ENCODE data around the gene KIF21A. TPM values are rescaled to one million over a fixed set of nuclear protein-coding genes. Genes with fewer than 3 reads are reported as not detected.

KIF21A gene
- total and polyA plus RNA-seq, 4 donors, result 5.2 to 36.5 (median 13.3) TPM

DNA sequence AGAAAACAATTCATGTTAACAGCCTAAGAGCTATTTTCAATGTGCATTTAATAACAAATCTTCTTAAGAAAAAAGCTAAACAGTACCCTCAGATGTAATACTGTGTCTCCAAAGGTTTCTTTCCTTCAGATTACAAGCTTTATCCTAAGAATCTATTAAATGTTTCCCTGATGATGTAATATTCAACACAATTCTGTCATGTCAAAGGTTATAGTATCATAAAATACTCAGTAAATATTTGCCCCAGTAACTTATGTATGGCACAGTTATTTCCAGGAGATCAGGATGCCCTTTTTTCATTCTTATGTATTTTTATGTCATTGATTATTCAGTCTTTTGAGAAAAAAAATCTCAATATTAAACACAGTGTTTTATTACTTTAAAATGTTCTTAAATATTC, 128.4 kb downstream of the KIF21A start:
- Histone ChIP-seq H3K9me3 (ENCODE audit: control insufficient read depth in 4 of 4, insufficient read depth in 3 of 4, low read length in 3 of 4) (no peaks in the 10 kb centered on the region), H3K9ac (ENCODE audit: insufficient read depth in 1 of 2, low read length in 2 of 2) (no peak overlapping the region), H3K27me3 (ENCODE audit: control insufficient read depth in 3 of 3, insufficient read depth in 3 of 3, low read length in 2 of 3) (no peaks in the 10 kb centered on the region), H3K4me3 (no peak overlapping the region), H3K4me1 (ENCODE audit: control insufficient read depth in 5 of 5, insufficient read depth in 5 of 5, low read length in 5 of 5) (no peaks in the 10 kb centered on the region), H3K27ac (ENCODE audit: low read depth in 1 of 2, low read length in 1 of 2) (no peak overlapping the region), H3K36me3 (ENCODE audit: control insufficient read depth in 4 of 4, insufficient read depth in 4 of 4, low read length in 4 of 4) (peaks cover 0 to 2% (median 0%) of the 10 kb centered on the region in 4 donors)
- TF ChIP-seq, protein P1, sequence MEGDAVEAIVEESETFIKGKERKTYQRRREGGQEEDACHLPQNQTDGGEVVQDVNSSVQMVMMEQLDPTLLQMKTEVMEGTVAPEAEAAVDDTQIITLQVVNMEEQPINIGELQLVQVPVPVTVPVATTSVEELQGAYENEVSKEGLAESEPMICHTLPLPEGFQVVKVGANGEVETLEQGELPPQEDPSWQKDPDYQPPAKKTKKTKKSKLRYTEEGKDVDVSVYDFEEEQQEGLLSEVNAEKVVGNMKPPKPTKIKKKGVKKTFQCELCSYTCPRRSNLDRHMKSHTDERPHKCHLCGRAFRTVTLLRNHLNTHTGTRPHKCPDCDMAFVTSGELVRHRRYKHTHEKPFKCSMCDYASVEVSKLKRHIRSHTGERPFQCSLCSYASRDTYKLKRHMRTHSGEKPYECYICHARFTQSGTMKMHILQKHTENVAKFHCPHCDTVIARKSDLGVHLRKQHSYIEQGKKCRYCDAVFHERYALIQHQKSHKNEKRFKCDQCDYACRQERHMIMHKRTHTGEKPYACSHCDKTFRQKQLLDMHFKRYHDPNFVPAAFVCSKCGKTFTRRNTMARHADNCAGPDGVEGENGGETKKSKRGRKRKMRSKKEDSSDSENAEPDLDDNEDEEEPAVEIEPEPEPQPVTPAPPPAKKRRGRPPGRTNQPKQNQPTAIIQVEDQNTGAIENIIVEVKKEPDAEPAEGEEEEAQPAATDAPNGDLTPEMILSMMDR (IDR thresholded peaks at IDR 0.05; ENCODE audit: control extremely low read depth, extremely low read depth), result no peak
- ATAC-seq (ENCODE audit: insufficient read depth, low FRiP score) (no peak), DNase-seq (no peak)

DNA sequence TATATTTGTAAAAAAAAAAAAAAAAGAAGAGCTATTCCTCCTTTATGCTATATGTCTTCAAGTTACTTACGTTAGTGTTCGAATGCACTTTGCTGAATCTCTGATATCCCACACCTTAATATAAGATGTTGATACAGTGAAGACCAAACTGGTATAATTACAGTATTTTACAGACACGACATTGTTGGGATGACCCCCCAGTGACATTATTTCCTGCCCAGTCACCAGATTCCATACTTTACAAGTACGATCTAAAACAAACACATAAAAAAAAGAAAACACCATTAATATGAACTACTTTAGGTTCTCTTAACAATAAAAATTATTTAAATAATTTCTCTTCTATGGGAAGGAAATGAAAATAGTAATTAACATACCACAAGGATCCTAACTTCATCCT, 133.4 kb downstream of the KIF21A start:
- H3K27me3 ChIP-seq (ENCODE audit: control insufficient read depth in 3 of 3, insufficient read depth in 3 of 3, low read length in 2 of 3), result no peaks in the 10 kb centered on the region
- WGBS, 2 donors, result 78 to 84% methylated on average over 4 of the region's 4 CpGs
- TF ChIP-seq, protein P1 (IDR thresholded peaks at IDR 0.05; ENCODE audit: control extremely low read depth, extremely low read depth), result no peak
- H3K4me1 ChIP-seq (ENCODE audit: control insufficient read depth in 5 of 5, insufficient read depth in 5 of 5, low read length in 5 of 5), result peaks cover 0 to 4% (median 0%) of the 10 kb centered on the region in 5 donors
- H3K27ac ChIP-seq (ENCODE audit: low read depth in 1 of 2, low read length in 1 of 2), result no peak overlapping the region
- H3K36me3 ChIP-seq (ENCODE audit: control insufficient read depth in 4 of 4, insufficient read depth in 4 of 4, low read length in 4 of 4), result peaks cover 0 to 9% (median 0%) of the 10 kb centered on the region in 4 donors
- DNase-seq (no peak), ATAC-seq (ENCODE audit: insufficient read depth, low FRiP score) (no peak)
- H3K9ac ChIP-seq (ENCODE audit: insufficient read depth in 1 of 2, low read length in 2 of 2), result no peak overlapping the region
- H3K4me3 ChIP-seq, result no peak overlapping the region
- no peaks in the 10 kb centered on the region for H3K9me3 ChIP-seq (ENCODE audit: control insufficient read depth in 4 of 4, insufficient read depth in 3 of 4, low read length in 3 of 4)

DNA sequence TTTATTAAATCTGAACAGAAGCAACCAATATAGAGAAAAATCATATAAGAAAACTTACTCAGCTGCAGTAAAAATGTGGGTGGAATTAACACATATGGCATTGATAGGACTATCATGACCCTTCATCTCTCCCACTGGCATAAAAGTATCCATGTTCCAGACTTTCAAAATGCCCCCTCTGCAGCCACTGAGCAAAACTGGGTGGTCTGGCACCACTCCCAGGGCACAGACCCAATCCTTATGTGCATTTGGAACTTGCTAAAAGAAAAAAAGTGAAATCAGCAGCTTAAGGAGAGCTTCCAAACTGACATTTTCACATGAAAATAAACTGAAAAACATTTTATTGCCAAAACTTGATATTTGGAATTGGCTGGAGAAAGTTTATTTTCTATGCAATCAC, 141.5 kb downstream of the KIF21A start:
- Histone ChIP-seq H3K9ac (ENCODE audit: insufficient read depth in 1 of 2, low read length in 2 of 2) (no peak overlapping the region), H3K27me3 (ENCODE audit: control insufficient read depth in 3 of 3, insufficient read depth in 3 of 3, low read length in 2 of 3) (no peaks in the 10 kb centered on the region), H3K27ac (ENCODE audit: low read depth in 1 of 2, low read length in 1 of 2) (no peak overlapping the region), H3K4me3 (no peak overlapping the region), H3K4me1 (ENCODE audit: control insufficient read depth in 5 of 5, insufficient read depth in 5 of 5, low read length in 5 of 5) (peaks cover 0 to 25% (median 0%) of the 10 kb centered on the region in 5 donors), H3K36me3 (ENCODE audit: control insufficient read depth in 4 of 4, insufficient read depth in 4 of 4, low read length in 4 of 4) (peaks cover 0 to 5% (median under 1%) of the 10 kb centered on the region in 4 donors), H3K9me3 (ENCODE audit: control insufficient read depth in 4 of 4, insufficient read depth in 3 of 4, low read length in 3 of 4) (no peaks in the 10 kb centered on the region)
- DNase-seq, result peak; percentile 80 to 88 (median 88)
- TF ChIP-seq, protein P1 (IDR thresholded peaks at IDR 0.05; ENCODE audit: control extremely low read depth, extremely low read depth), result no peak
- no peak for ATAC-seq (ENCODE audit: insufficient read depth, low FRiP score)

DNA sequence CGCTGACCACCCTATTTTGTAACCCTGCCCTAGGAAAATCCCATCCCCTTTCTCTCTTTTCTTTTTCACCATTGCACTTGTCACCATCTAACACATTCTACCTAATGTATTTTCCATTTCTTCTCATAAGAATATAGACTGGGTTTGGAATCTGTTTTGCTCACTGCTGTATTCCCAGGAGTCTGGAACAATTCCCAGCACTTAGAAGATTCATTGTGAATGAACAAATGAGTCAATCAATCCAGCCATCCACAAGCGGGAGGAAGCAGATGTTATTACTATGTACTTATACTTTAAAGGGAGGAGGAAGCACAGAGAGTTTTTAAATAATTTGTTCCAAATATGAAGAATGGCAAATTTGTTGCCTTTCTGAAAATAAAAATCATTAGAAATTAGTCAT, 142.1 kb downstream of the KIF21A start:
- ATAC-seq (ENCODE audit: insufficient read depth, low FRiP score), result no peak
- TF ChIP-seq, protein P1 (IDR thresholded peaks at IDR 0.05; ENCODE audit: control extremely low read depth, extremely low read depth), result no peak

More for the DNA sequence above, 142.1 kb downstream of the KIF21A start:
- H3K9me3 ChIP-seq (ENCODE audit: control insufficient read depth in 4 of 4, insufficient read depth in 3 of 4, low read length in 3 of 4), result no peaks in the 10 kb centered on the region
- H3K36me3 ChIP-seq (ENCODE audit: control insufficient read depth in 4 of 4, insufficient read depth in 4 of 4, low read length in 4 of 4), result peaks cover 0 to 5% (median under 1%) of the 10 kb centered on the region in 4 donors
- H3K27me3 ChIP-seq (ENCODE audit: control insufficient read depth in 3 of 3, insufficient read depth in 3 of 3, low read length in 2 of 3), result no peaks in the 10 kb centered on the region
- WGBS, 2 donors, result 79 to 83% methylated on average over 2 of the region's 2 CpGs
- H3K4me1 ChIP-seq (ENCODE audit: control insufficient read depth in 5 of 5, insufficient read depth in 5 of 5, low read length in 5 of 5), result peaks cover 0 to 25% (median 0%) of the 10 kb centered on the region in 5 donors
- DNase-seq, result peak in 2 of 3 donors; percentile 34 to 40
- no peak overlapping the region for H3K9ac ChIP-seq (ENCODE audit: insufficient read depth in 1 of 2, low read length in 2 of 2)
- H3K4me3 ChIP-seq, result no peak overlapping the region
- no peak overlapping the region for H3K27ac ChIP-seq (ENCODE audit: low read depth in 1 of 2, low read length in 1 of 2)

Measured in lung (tissue), 12 donors.